Measurements from ENCODE around the gene ENSA.
"Not testable (repeated sequence)": the region's sequence is repeated elsewhere in the genome, so short reads cannot be mapped to it uniquely, and the experiment has no call there.

ENSA gene

DNA sequence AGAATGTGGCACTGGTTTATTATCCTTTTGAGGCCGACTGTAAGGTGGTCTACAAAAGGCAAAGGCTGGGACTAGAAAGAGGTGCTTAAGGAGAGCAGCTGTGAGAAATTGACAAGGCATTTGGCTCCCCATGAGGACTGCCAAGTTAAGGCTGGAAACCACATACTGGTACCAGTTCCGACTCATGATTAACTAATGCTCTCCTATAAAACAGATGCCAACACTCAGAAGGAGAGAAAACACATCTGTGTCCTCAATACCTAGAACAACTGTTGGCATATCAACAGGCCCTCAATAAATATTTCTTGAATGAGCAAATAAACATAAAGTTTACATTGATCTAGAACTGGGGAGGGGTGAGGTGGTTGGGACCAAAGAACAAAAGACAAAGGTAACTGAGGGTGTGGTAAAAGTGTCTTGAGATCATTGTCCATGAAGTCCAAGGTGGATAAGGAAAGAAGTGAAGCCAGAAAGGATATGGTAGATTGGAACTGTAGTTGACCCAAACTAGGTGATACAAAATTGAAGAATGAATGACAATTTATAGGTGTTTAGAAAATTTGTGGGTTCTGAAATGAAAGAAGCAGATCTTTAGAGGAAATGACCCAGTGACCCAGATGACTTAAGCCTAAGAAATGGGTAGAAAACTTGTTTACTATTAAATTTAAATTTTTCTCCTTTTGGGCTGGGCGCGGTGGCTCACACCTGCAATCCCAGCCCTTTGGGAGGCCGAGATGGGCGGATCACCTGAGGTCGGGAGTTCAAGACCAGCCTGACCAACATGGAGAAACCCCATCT lies 33.1 kb downstream of the ENSA start:
- no peak for DNase-seq (ENCODE audit: low read depth)
- TF ChIP-seq, protein P1, sequence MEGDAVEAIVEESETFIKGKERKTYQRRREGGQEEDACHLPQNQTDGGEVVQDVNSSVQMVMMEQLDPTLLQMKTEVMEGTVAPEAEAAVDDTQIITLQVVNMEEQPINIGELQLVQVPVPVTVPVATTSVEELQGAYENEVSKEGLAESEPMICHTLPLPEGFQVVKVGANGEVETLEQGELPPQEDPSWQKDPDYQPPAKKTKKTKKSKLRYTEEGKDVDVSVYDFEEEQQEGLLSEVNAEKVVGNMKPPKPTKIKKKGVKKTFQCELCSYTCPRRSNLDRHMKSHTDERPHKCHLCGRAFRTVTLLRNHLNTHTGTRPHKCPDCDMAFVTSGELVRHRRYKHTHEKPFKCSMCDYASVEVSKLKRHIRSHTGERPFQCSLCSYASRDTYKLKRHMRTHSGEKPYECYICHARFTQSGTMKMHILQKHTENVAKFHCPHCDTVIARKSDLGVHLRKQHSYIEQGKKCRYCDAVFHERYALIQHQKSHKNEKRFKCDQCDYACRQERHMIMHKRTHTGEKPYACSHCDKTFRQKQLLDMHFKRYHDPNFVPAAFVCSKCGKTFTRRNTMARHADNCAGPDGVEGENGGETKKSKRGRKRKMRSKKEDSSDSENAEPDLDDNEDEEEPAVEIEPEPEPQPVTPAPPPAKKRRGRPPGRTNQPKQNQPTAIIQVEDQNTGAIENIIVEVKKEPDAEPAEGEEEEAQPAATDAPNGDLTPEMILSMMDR (conservative IDR thresholded peaks at IDR 0.05; ENCODE audit: low read depth, low read length): no peak
- no peak overlapping the region for H3K4me3 ChIP-seq (ENCODE audit: low read depth, low read length)

DNA sequence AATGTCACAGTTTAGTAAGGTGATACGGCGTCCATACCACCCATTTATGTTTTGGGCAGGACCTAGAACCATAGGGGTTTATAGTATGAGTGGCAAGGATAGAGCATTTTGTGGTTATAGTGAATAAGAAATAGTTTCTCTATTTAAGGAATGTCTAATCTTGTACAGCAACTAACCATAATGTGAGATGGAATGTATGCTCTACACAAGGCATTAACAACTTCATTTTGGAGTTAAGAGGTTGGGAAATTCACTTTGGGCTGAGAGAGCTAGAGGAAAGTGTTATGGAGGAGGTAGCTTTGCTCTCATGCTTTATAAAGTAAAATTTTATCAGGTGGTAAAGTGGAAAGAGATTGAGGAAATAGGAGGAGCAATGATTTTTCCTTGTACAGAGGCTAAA lies 47.0 kb downstream of the ENSA start:
- no peak overlapping the region for H3K4me3 ChIP-seq (ENCODE audit: low read depth, low read length)
- TF ChIP-seq, protein P1 (conservative IDR thresholded peaks at IDR 0.05; ENCODE audit: low read depth, low read length): no peak
- peak; percentile 59 for DNase-seq (ENCODE audit: low read depth)

DNA sequence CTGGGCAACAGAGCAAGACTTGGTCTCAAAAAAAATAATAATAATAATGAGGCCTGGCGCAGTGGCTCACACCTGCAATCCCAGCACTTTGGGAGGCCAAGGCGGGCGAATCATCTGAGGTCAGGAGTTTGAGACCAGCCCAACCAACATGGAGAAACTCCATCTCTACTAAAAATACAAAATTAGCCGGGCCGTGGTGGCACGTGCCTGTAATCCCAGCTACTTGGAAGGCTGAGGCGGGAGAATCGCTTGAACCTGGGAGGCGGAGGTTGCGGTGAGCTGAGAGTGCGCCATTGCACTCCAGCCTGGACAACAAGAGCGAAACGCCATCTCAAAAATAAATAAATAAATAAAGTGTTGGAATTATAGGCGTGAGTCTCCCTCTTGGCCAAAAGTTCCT lies 47.5 kb downstream of the ENSA start:
- not testable (repeated sequence) for H3K4me3 ChIP-seq (ENCODE audit: low read depth, low read length); DNase-seq (ENCODE audit: low read depth)

DNA sequence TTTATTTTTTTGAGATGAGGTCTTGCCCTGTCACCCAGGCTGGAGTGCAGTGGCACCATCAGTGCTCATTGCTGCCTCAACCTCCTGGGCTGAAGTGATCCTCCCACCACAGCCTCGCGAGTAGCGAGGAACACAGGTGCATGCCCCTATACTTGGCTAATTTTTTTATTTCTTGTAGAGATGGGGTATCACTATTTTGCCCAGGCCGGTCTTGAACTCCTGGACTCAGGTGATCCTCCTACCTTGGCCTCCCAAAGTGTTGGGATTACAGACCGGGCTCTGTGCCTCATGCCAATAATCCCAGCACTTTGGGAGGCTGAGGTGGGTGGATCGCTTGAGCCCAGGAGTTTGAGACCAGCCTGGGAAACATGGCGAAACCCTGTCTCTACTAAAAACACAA lies 48.0 kb downstream of the ENSA start:
- DNase-seq (ENCODE audit: low read depth): not testable (repeated sequence)

DNA sequence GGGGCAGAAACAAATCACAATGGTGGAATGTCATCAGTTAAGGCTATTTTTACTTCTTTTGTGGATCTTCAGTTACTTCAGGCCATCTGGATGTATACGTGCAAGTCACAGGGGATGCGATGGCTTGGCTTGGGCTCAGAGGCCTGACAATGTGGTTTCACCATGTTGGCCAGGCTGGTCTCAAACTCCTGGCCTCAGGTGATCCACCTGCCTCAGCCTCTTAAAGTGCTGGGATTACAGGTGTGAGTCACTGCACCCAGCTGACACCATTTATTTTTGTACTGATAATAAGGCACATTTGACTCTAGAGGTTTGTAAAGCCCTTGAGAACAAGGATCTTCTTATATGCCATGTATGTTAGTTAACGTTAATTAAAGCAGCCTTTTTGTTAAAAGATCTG lies 48.4 kb downstream of the ENSA start:
- not testable (repeated sequence) for DNase-seq (ENCODE audit: low read depth); H3K4me3 ChIP-seq (ENCODE audit: low read depth, low read length)

More for the DNA sequence above, 48.0 kb downstream of the ENSA start:
- H3K4me3 ChIP-seq (ENCODE audit: low read depth, low read length): not testable (repeated sequence)

DNA sequence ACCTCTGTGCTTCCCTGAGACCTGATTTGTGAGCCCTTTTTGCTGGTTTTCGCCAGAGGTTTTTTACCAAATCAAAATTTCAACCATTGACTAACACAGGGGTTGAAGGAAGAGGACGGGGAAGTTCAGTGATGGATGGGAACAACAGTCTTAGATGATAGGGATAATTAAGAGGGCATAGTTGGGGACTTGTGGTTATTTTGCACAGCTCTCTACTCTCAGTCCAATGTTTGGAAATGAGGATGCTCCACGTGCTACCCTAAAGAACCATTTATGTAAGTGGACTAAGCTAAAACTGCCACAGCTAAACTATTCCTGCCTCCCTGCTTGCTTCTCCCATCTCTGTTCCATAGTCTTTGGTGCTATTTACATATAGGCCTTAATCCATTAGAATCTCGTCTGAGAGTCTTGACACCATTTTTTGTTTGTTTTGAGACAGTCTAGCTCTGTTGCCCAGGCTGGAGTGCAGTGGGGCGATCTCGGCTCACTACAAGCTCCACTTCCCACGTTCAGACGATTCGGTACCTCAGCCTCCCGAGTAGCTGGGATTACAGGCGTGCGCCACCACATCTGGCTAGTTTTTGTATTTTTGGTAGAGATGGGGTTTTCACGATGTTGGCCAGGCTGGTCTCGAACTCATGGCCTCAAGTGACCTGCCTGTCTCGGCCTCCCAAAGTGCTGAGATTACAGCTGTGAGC lies 49.3 kb downstream of the ENSA start:
- peak; percentile 31 for DNase-seq (ENCODE audit: low read depth)
- TF ChIP-seq, protein P1 (conservative IDR thresholded peaks at IDR 0.05; ENCODE audit: low read depth, low read length): no peak

DNA sequence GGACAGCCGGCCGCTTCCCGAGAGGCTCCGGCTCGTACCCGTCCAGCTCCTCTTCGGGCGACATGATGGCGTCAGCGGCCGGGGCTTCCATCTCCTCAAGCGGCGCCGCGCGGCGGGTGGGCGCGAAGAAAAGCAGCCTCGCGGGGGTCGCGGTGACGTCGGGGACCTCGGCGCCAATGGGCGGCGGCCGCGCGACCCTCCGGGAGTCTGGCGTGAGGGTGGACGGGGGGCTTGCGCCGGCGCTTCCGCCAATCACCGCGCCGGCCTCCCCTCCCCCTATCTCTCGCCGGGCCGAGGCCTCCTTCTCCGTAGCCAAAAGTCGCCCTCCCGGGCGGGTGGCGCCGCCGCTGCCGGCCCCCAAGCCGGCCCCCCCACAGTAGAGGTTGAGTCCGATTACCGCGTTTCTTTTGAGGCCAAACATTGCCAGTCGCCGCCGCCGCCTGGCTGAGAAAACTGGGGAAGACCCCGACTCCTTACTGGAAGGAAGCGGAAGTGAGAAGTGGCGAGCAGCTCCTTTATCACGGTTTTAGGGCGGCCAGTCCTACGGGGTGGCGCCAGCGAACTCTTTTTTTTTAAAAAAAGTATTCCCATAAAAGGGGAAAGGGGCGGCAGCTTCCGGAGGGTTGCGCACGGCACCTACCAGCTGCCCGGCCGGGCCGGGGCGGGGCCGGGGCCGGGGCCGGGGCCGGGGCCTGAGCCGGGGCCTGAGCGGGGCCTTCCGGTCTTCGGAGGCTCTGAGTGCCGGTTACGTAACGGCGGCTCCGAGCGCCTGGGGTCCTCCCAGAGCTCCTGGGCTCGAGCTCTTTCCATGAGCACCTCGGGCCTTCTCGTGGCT lies 50.1 kb downstream of the ENSA start, which contains the start of gene MCL1:
Gene MCL1, minus strand, starts transcription at position 501 of the 835 bp plus-strand sequence. Its CDS starts 80 bp downstream, at position 421.
- DNase-seq (ENCODE audit: low read depth): peak; percentile 98
- peak within 1 kb of the TSS; percentile 99 for H3K4me3 ChIP-seq (ENCODE audit: low read depth, low read length)
- TF ChIP-seq, protein P1 (conservative IDR thresholded peaks at IDR 0.05; ENCODE audit: low read depth, low read length): no peak

More for the DNA sequence above, 49.3 kb downstream of the ENSA start:
- H3K4me3 ChIP-seq (ENCODE audit: low read depth, low read length): peak overlapping the region; percentile 41

All from choroid plexus epithelial cell (primary cell).